Measurements from ENCODE around the gene KRT40.

The KRT40 gene

DNA sequence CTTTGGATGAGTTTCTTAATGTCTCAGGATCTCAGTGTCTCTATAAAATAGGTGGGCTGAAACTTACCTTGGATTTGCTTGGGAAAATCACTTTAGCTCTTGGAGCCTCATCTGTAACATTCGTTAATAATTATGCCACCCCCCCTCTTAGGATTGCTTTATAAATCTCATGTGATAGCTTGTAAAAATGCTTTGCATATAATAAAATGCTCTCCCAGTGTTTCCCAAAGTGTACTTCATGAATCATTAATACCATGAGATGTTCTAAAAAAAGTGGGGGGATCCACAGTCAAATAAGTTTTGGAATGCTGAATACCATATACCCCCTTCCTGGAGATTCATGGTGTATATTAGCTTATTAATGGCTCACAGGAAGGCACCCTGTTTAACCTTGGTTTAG is 22.5 kb downstream of the KRT40 start:
- no peak for TF ChIP-seq TEAD4 (IDR thresholded peaks at IDR 0.05)
- no peak for TF ChIP-seq YY1 (IDR thresholded peaks at IDR 0.05; ENCODE audit: low read depth)
- no peak for TF ChIP-seq ZBTB7A (IDR thresholded peaks at IDR 0.05; ENCODE audit: low read depth)
- TF ChIP-seq REST (IDR thresholded peaks at IDR 0.05; ENCODE audit: low read depth), result no peak
- no peak for TF ChIP-seq RAD21 (IDR thresholded peaks at IDR 0.05; ENCODE audit: low read depth)
- TF ChIP-seq TAF1 (IDR thresholded peaks at IDR 0.05; ENCODE audit: low read depth), result no peak
- no peak for TF ChIP-seq CEBPB (IDR thresholded peaks at IDR 0.05)
- no peak for TF ChIP-seq FOXM1 (IDR thresholded peaks at IDR 0.05; ENCODE audit: borderline replicate concordance, low read depth)
- no peak for TF ChIP-seq EP300 (IDR thresholded peaks at IDR 0.05; ENCODE audit: borderline replicate concordance)

- TF ChIP-seq CEBPB (IDR thresholded peaks at IDR 0.05) (no peak), MAX (IDR thresholded peaks at IDR 0.05) (no peak), RAD21 (IDR thresholded peaks at IDR 0.05; ENCODE audit: low read depth) (no peak), CREB1 (IDR thresholded peaks at IDR 0.05; ENCODE audit: low read depth) (no peak), FOXM1 (IDR thresholded peaks at IDR 0.05; ENCODE audit: borderline replicate concordance, low read depth) (no peak), NFIC (IDR thresholded peaks at IDR 0.05) (no peak), EP300 (IDR thresholded peaks at IDR 0.05; ENCODE audit: borderline replicate concordance) (no peak), EGR1 (IDR thresholded peaks at IDR 0.05) (no peak), YY1 (IDR thresholded peaks at IDR 0.05; ENCODE audit: low read depth) (no peak)
Measured at GRCh38 chr17:40960144-40960543, 24.0 kb downstream of the KRT40 start.

GRCh38 chr17:40958086-40958953 is 25.8 kb downstream of the KRT40 start:
- no peak for TF ChIP-seq REST (IDR thresholded peaks at IDR 0.05; ENCODE audit: low read depth)
- peak; percentile 55 for TF ChIP-seq NFIC (IDR thresholded peaks at IDR 0.05)
- TF ChIP-seq EP300 (IDR thresholded peaks at IDR 0.05; ENCODE audit: borderline replicate concordance), result peak; percentile 61; the same call in 1 of the 2 replicates
- TF ChIP-seq TCF12 (IDR thresholded peaks at IDR 0.05; ENCODE audit: low read depth), result no peak
- peak; percentile 83 for TF ChIP-seq TEAD4 (IDR thresholded peaks at IDR 0.05)

- 0 out of 2 replicates have a peak, but pooled peaks have one; percentile 25 for TF ChIP-seq EGR1 (IDR thresholded peaks at IDR 0.05)
- peak; percentile 90 for TF ChIP-seq TCF12 (IDR thresholded peaks at IDR 0.05; ENCODE audit: low read depth)
- TF ChIP-seq ZBTB7A (IDR thresholded peaks at IDR 0.05; ENCODE audit: low read depth), result no peak
- no peak for TF ChIP-seq REST (IDR thresholded peaks at IDR 0.05; ENCODE audit: low read depth)
- TF ChIP-seq CREB1 (IDR thresholded peaks at IDR 0.05; ENCODE audit: low read depth), result no peak
- peak; percentile 86 for TF ChIP-seq FOXM1 (IDR thresholded peaks at IDR 0.05; ENCODE audit: borderline replicate concordance, low read depth)
- TF ChIP-seq RAD21 (IDR thresholded peaks at IDR 0.05; ENCODE audit: low read depth), result no peak
- peak; percentile 17; the same call in 1 of the 2 replicates for TF ChIP-seq MAX (IDR thresholded peaks at IDR 0.05)
- TF ChIP-seq NFIC (IDR thresholded peaks at IDR 0.05), result peak; percentile 62
- no peak for TF ChIP-seq YY1 (IDR thresholded peaks at IDR 0.05; ENCODE audit: low read depth)
- peak; percentile 94 for TF ChIP-seq EP300 (IDR thresholded peaks at IDR 0.05; ENCODE audit: borderline replicate concordance)
- peak; percentile 91 for TF ChIP-seq TEAD4 (IDR thresholded peaks at IDR 0.05)
- TF ChIP-seq TAF1 (IDR thresholded peaks at IDR 0.05; ENCODE audit: low read depth), result no peak
- TF ChIP-seq CEBPB (IDR thresholded peaks at IDR 0.05), result peak; percentile 94
- TF ChIP-seq, protein P1, sequence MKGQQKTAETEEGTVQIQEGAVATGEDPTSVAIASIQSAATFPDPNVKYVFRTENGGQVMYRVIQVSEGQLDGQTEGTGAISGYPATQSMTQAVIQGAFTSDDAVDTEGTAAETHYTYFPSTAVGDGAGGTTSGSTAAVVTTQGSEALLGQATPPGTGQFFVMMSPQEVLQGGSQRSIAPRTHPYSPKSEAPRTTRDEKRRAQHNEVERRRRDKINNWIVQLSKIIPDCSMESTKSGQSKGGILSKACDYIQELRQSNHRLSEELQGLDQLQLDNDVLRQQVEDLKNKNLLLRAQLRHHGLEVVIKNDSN (IDR thresholded peaks at IDR 0.05), result no peak
Measured at GRCh38 chr17:40956401-40957254, 27.5 kb downstream of the KRT40 start.

Measured in Ishikawa (cell line).